ENCODE results near the gene CTAGE8. TPM values are rescaled to one million over a fixed set of nuclear protein-coding genes. Genes with fewer than 3 reads are reported as not detected.
"Not testable (repeated sequence)": the region's sequence is repeated elsewhere in the genome, so short reads cannot be mapped to it uniquely, and the experiment has no call there.

The CTAGE8 gene, protein sequence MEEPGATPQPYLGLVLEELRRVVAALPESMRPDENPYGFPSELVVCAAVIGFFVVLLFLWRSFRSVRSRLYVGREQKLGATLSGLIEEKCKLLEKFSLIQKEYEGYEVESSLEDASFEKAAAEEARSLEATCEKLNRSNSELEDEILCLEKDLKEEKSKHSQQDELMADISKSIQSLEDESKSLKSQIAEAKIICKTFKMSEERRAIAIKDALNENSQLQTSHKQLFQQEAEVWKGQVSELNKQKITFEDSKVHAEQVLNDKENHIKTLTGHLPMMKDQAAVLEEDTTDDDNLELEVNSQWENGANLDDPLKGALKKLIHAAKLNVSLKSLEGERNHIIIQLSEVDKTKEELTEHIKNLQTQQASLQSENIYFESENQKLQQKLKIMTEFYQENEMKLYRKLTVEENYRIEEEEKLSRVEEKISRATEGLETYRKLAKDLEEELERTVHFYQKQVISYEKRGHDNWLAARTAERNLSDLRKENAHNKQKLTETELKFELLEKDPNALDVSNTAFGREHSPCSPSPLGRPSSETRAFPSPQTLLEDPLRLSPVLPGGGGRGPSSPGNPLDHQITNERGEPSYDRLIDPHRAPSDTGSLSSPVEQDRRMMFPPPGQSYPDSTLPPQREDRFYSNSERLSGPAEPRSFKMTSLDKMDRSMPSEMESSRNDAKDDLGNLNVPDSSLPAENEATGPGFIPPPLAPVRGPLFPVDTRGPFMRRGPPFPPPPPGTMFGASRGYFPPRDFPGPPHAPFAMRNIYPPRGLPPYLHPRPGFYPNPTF
- total RNA-seq = 0.22 TPM
- long read RNA-seq = 0 reads

DNA sequence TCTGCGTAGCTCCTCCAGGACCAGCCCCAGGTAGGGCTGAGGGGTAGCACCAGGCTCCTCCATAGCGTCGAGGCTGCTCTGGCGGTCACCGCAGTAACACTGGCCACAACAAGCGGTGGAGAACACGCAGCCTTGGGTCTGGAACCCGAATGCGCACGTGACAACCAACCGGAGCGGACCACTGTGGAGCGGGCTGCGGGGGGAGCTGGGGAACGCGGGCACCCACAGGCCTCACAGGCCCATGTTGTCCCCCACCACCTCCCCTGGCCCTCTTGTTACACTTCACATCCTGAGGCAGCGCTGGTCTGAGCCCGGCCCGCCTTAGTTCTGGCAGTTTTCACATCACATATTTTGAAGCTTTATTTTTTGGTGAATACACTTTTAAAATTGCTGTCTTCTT is at the start of gene CTAGE8:
Gene CTAGE8 (minus strand): TSS at position 101 of the 400 bp plus-strand sequence. CDS start 38 bp downstream, at position 63.
- intact Hi-C loops (cut with DNase I); ATAC-seq; DNase-seq (ENCODE audit: missing footprints): not testable (repeated sequence)

DNA sequence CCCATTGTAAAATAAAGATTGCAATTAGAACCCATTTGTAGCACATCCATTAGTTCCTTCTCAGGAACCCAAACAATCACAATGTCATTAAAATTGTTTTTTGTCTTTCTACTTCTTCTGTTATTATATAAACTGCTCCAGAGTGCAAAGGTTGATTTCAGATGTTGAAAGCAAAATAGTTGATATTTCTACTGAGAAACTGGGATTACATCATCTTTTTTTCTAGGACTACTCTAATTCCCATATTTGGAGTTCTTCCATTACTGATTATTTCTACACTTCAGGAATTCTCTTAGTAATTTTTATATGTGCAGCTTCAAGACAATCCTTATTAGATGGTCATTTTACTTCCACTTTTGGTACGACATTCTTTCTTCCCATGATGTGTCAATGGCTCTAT is 48.4 kb upstream of the CTAGE8 start:
- intact Hi-C loops (cut with DNase I); DNase-seq (ENCODE audit: missing footprints); ATAC-seq: not testable (repeated sequence)

DNA sequence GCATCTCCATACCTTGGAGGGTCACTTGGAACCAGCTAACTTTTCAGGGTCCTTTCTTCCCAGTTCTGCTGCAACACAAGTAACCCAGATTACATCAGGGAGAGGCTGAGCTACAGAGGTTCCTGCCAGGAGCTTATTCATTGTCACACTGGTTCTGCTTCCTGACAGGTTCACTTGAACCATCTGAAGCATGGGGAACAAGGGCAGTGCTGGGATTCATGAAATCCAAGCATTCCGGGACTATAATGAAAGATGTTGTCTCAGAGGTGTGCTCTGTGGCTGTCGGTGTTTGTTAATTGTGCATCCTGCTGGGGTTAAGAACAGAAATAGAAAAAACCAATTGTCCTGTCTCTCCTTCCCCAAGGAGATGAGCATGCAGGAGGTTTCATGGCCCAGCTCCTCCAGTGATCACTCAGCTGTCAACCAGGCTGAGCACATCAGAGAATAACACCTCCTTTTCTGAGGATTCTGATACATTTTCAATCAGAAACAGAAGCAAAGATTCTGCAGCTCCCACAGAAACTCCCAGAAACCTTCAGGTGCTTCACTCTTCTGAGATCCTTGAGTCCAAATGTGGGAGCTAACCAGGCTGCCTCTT is 42.9 kb upstream of the CTAGE8 start, which contains the start of gene OR2A1:
Gene OR2A1 (plus strand): TSS at position 548 of the 598 bp plus-strand sequence. CDS start 5,706 bp downstream, outside the sequence.
- ATAC-seq; intact Hi-C loops (cut with DNase I); DNase-seq (ENCODE audit: missing footprints): not testable (repeated sequence)

DNA sequence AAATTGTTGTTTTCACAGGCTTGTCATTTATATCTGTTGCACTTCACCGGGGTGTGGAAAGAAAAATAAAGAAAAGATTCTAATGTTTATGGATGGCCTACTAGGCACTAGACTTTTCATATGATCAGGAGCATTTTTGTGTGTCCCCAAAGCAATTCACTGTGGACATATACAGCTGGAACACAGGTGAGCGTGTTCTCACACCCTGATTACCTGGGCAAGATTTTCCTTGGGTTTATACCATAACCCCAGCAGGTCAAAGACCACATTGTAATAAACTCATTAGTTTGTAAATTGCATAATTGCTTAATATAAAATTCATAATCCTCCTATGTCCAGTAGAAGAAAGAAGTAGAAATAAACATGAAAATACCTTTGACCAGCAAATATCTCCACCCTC is 42.1 kb upstream of the CTAGE8 start:
- DNase-seq (ENCODE audit: missing footprints); intact Hi-C loops (cut with DNase I); ATAC-seq: not testable (repeated sequence)

DNA sequence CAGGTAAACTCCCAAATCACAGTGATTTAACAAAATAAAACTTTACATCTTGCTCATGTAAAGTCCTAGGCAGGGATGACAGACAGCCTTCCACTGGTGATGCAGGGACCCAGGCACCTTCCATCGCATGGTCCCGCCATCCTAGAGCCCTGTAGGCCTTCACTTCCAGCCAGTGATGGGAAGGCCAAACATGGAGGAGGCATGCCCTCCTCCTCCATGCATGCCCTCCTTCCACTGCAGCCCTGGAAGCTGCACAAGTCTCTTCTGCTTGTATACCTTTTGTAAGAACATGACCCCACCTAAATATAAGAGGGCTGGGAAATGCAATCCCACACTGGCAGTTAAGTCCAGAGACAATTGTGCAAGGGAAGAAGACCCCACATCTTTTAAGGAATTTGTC is 40.6 kb upstream of the CTAGE8 start:
- ATAC-seq; intact Hi-C loops (cut with DNase I); DNase-seq (ENCODE audit: missing footprints): not testable (repeated sequence)

DNA sequence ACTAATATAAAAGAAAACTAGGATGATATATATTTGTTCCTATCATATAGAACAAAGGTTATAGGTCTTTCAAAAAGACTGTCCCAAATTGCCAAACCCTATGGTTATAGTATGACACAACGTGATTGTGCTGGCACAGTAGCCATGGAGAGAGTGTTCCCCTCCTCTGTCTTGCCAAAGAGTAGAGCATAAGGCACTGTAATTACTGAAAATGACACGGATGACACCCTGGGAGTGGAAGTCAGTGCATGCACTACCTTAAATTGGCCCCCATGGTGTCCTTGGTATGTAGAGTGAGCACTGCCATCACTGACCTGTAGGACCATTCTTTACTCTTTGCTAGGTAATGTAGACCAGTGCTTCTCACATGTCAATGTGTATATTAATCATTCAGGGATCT is 36.1 kb upstream of the CTAGE8 start:
- intact Hi-C loops (cut with DNase I); ATAC-seq: not testable (repeated sequence)

DNA sequence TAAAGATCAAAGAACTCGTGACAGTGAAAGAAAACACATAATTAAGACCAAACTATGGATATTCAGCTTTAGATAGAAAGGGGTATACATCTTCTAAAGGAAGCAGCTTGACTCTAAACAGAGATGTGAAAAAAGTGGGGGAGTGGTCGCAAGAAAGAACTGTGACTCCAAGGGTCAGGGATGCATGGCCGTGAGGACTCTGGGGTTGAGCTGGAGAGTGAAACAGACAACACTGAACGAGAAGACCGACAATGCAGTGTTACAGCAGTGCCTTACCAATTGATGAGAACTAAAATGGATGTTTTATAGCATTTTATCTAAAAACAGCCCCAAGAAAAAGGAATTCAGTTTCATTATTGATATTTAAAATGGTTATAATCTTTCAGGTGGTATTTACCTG is 34.5 kb upstream of the CTAGE8 start:
- ATAC-seq; intact Hi-C loops (cut with DNase I); DNase-seq (ENCODE audit: missing footprints): not testable (repeated sequence)

More for the DNA sequence above, 36.1 kb upstream of the CTAGE8 start:
- not testable (repeated sequence) for DNase-seq (ENCODE audit: missing footprints)

DNA sequence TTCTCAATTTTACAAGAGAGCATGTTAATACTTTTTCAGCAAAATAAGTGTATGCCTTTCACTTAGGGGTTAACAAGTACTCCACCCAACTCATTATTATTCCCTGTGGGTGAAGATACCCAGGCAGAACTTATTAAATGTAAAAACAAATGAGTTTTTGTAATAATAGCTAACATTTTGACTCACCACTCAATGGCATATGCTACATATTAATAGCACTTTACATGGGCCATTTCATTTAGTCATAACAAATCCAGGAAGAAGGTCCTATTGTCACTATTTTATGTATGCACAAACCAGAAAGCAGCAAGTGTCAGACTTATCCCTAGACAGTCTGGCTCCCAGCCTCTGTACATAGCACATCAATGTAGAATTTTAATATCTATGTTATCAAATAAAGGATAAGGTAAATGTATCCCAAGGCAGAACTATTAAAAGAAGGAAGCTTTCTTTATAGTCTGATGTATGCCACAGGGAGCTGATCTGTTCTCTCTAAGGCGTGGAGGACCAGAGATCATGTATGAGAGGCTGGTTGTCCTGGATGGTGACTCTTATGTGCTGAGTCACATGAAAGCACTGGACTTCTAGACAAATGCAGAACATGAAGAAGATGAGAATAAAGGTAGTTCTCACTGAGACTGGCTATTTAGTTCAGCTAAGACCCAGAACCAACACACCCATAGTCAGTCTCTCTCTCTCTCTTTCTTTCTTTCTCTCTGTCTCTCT is 33.7 kb upstream of the CTAGE8 start:
- ATAC-seq; intact Hi-C loops (cut with DNase I): not testable (repeated sequence)

DNA sequence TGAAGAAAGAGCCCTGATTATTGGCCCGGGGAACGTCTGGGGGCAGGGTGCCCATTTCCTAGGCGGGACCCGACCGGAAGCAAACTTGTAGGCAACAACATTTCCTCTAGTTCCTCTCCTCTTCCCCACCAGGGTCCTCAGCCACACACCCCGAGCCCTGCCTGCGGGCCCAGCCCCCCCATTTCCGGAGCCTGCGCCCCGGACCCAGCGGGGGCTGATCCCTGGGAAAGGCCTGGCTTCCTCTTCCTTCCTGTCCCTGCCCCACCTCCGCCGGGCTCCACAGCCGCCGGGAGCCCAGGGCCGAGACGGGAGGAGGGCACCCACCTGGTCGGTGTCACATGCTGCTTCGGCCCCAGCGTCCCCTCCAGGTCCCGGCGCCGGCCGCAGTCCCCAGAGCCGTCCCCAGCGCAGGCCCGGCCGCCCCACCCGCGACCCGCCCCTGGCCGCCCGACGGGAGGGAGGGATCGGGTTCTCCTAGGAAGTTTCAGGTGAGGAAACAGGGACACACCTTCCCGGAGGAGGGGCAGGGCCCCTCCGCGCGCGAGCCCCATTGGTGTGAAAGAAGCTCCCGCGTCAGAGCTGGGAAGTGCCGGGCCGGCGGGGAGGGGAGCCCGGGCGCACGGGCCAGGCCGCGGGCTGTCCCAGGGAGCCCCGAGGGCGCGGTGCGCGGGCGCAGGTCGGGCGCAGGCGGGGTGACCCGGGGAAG is 24.9 kb upstream of the CTAGE8 start:
- ATAC-seq = peak; percentile 92
- DNase-seq (ENCODE audit: missing footprints); intact Hi-C loops (cut with DNase I): not testable (repeated sequence)

More for the DNA sequence above, 33.7 kb upstream of the CTAGE8 start:
- not testable (repeated sequence) for DNase-seq (ENCODE audit: missing footprints)

DNA sequence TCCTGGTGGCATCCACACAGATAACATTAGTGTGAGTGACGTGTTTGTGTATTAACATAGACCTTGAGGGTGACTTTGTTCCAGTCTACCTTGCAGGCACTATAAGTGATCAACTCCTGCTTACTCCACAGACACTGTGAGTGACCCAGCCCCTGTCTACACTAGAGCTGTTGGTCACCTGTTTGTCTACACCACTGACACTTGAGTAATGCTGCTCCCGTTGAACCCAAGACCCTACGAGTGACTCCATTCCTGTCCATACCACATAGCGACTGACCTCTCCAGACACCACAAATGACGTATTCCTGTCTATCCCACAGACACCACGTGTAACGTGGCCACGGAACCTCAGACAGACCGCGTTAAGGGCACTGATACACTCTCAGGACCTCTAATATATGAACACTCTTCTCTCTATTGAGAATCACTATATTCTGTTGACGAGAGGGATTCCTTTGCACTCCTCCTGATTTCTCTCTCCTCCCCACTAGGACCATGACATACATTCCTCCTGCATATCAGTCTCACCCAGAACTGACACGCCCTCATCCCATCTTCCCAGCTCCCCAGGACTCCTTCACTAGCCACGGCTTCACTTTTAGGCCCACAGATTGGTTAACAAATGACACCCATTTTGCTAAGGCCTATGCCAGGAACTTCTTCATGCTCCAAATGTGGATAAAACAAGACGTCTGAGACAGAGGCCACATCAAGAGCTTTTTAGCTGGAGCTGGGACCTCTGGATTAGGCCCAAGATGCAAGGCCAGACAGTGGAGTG is 23.5 kb upstream of the CTAGE8 start:
- DNase-seq (ENCODE audit: missing footprints); ATAC-seq; intact Hi-C loops (cut with DNase I): not testable (repeated sequence)

DNA sequence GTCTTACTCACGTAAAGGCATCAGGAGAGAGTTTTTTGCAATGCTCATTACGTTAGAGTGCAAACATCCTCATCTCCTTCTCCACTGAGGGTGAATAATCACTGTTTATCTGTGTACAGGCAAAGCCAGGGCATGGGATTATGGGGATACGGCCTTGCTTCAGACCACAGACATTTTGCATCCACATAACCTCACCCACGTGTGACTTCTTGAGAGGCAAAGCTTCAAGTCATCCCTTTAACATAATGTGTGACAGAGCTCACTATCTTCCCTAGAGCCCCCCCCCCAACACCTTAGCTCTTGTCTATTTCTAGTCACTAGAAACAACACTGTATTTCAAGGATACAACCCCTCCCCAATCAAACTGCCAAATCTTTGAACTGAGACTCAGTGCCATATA is 22.5 kb upstream of the CTAGE8 start:
- ATAC-seq; DNase-seq (ENCODE audit: missing footprints); intact Hi-C loops (cut with DNase I): not testable (repeated sequence)

DNA sequence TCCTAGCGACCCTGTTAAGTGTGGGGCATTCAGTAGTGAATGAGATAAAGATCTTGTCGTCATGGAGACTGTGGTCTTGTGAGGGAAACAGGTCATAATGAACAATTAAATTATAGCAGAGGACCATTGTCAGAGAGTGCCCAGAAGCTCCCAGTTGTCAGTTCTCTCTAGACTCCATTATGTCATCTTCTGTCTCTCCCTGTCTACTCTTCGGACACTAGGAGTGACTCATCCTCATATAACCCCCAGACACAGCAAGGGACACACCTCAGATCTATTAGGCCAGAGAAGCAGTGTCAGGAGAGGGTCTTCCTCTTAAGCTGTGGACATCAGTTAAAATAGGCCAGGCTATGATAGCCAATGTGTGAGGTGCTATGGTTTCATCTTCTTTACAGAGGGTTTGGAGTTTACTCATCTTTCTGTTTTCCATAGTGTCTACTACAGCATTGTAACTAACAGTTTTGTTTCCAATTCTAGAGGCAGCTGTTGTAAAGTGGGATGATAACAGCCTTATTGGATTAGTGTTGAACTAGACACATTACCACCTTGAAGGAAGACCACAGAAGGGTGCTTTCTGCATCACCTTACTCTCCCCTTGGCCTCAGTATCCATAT is 18.2 kb upstream of the CTAGE8 start:
- intact Hi-C loops (cut with DNase I); DNase-seq (ENCODE audit: missing footprints); ATAC-seq: not testable (repeated sequence)

DNA sequence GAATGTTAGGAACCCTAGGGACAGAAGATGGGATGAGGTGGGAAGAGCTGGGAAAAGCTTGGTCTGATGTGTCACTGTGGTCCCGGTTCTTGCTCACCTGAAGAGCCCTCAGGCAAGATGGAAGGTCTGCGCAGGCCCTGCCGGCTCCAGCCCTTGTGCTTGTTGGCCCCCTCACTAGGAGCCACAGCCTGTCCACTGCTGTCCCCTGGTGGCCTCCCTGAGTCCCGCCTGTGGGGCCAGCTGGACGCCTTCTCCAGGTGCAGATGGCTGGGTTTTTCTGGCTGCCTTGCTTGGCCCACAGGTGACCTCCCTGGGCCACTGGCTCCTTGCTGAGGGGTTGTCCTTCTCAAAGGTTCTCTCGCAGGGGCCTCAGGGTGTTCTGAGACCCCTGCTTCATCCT is 14.6 kb upstream of the CTAGE8 start:
- intact Hi-C loops (cut with DNase I); ATAC-seq; DNase-seq (ENCODE audit: missing footprints): not testable (repeated sequence)

DNA sequence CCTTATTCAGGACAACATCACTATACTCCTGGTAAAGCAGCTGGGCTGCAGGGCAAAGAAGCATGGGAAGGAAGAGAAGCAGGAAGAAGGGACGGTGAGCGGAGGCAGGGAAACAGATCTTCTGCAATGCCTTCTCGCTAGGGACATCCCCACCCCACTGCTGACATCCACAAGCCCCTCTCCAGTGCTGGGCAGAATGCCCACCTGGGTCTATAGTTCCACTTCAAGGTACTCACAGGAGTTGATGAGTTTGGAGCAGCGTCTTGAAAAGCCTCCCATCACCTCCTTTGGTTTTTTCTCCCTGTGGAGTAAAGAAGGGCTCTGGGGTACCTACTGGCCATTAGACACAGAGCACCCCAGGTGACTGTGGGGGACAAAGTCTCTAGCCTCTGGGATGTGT is 13.4 kb upstream of the CTAGE8 start:
- not testable (repeated sequence) for DNase-seq (ENCODE audit: missing footprints); ATAC-seq

DNA sequence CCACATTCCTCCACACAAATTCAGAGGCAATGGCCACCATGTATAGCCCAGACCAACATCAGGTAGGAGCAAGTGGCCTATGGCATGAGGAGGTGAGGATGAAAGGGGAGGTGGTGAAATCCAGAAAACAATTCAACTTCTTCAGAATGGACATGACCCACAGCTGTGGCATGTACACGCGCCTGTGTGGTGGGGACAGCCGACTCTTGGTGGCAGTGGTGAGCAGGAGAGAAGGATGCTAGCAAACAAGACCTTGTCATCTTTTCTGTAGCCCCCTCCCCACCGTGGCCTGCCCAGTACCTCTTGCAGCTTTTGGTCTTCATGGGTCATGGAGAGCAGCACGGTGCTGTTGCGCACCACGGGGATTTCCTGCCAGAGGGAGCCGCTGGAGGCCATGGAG is 12.9 kb upstream of the CTAGE8 start:
- intact Hi-C loops (cut with DNase I); DNase-seq (ENCODE audit: missing footprints); ATAC-seq: not testable (repeated sequence)

More for the DNA sequence above, 13.4 kb upstream of the CTAGE8 start:
- intact Hi-C loops (cut with DNase I) = not testable (repeated sequence)

DNA sequence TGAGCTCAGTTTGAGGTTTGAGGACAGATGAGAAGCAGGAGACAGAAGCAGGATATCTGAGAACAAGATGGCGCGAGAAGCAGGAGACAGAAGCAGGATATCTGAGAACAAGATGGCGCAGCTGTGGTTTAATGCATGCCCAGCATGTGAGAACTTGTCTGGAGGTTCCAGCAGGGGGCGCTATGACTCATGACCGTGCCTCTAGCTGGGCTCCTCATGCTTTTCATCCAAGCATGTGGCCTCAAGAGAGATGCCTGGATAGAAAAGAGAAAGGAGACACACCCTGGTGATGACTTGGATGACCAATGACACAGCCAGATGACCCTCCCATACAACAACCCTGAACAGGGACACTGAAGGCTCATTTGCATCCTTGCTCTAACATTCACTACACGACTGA is 10.9 kb upstream of the CTAGE8 start:
- ATAC-seq; intact Hi-C loops (cut with DNase I); DNase-seq (ENCODE audit: missing footprints): not testable (repeated sequence)
